Neural progenitor cell (in vitro differentiated cells): Measurements from ENCODE around the gene TAF7L.

Experiments
- CTCF ChIP-seq: fragments of 200-600 bp; sonication (generic); IDR thresholded peaks from 2 replicates; pipeline ENCODE4 v1.5.1; 2017; ENCODE audit warnings: antibody characterized with exemption, mild to moderate bottlenecking
- EZH2 ChIP-seq: fragments of 200-600 bp; sonication (generic); IDR thresholded peaks from 2 replicates; pipeline ENCODE4 v1.6.1; 2017; ENCODE audit warnings: antibody characterized with exemption, mild to moderate bottlenecking, moderate library complexity

GRCh38 chrX:101258259-101258581 lies 32.9 kb downstream of the TAF7L start:
- TF ChIP-seq CTCF (no peak), EZH2 (no peak)
